Caco-2 (cell line): ENCODE measurements around the gene G6PD. TPM values are rescaled to one million over a fixed set of nuclear protein-coding genes. Genes with fewer than 3 reads are reported as not detected.
A peak's percentile ranks its signal among the peaks of the same experiment; 100 is the strongest.

ENCODE experiments used
- Bru-seq: library from RNA; stranded (reverse); fragments of 400-500 nt; gene quantifications from one replicate; lab custom pipeline; 2021; lab: Mats Ljungman, UMichigan
- BruChase-seq, 2 experiments: library from RNA; stranded (reverse); fragments of 400-500 nt; gene quantifications; one replicate each; lab custom pipeline; 2021; lab: Mats Ljungman, UMichigan
- BruUV-seq: library from RNA; stranded (reverse); fragments of 400-500 nt; replicated peaks from 2 replicates; lab custom pipeline; 2021; lab: Mats Ljungman, UMichigan
- CTCF ChIA-PET: fragments of 300-600 bp; sonication (Branson Sonifier 250); formaldehyde crosslinking; loops from one replicate; lab custom pipeline; 2022; ENCODE audit warnings: antibody characterized with exemption; lab: Charles Lee
- POLR2A ChIA-PET: fragments of 300-600 bp; sonication (Branson Sonifier 250); formaldehyde crosslinking; loops from one replicate; lab custom pipeline; 2022; ENCODE audit warnings: antibody characterized with exemption; lab: Charles Lee
- DNase-seq, 2 experiments: peaks; one replicate each; pipeline versions ENCODE4 v3.0.0 to v3.0.0-alpha.2; 2020 to 2022
- H3K27me3 ChIP-seq: replicated peaks from 2 replicates; pipeline ENCODE4 v1.6.0; 2011; ENCODE audit warnings: low read length; ENCODE audit not compliant: control insufficient read depth, insufficient read depth
- H3K36me3 ChIP-seq: 2 replicates; pipeline ENCODE4 v1.5.1; 2011; ENCODE audit warnings: low read length; ENCODE audit not compliant: control insufficient read depth, insufficient read depth
- H3K4me1 ChIP-seq: fragments of 250-450 bp; sonication (Bioruptor Pico); 2 replicates; pipeline ENCODE4 v1.5.1; 2020; ENCODE audit warnings: mild to moderate bottlenecking
- H3K4me3 ChIP-seq: 2 replicates; pipeline ENCODE4 v1.5.1; 2011; ENCODE audit warnings: low read depth, mild to moderate bottlenecking, control low read depth, low read length
- H3K9me3 ChIP-seq: fragments of 250-450 bp; sonication (Bioruptor Pico); 2 replicates; pipeline ENCODE4 v1.5.1; 2020; ENCODE audit warnings: mild to moderate bottlenecking, moderate library complexity
- H3K27ac Mint-ChIP-seq: one replicate; pipeline ENCODE4 v1.8.0; 2022; ENCODE audit warnings: mixed read lengths; ENCODE audit not compliant: unreplicated experiment
- H3K27me3 Mint-ChIP-seq: one replicate; pipeline ENCODE4 v1.8.0; 2022; ENCODE audit warnings: mixed read lengths; ENCODE audit not compliant: insufficient read depth, unreplicated experiment
- H3K36me3 Mint-ChIP-seq: one replicate; pipeline ENCODE4 v1.8.0; 2022; ENCODE audit warnings: mild to moderate bottlenecking, mixed read lengths; ENCODE audit not compliant: insufficient read depth, unreplicated experiment
- H3K4me1 Mint-ChIP-seq: one replicate; pipeline ENCODE4 v1.8.0; 2022; ENCODE audit warnings: low read depth, mixed read lengths; ENCODE audit not compliant: unreplicated experiment
- H3K4me3 Mint-ChIP-seq: one replicate; pipeline ENCODE4 v1.8.0; 2022; ENCODE audit warnings: mild to moderate bottlenecking, moderate library complexity, mixed read lengths; ENCODE audit not compliant: unreplicated experiment
- H3K9me3 Mint-ChIP-seq: one replicate; pipeline ENCODE4 v1.8.0; 2022; ENCODE audit warnings: mixed read lengths; ENCODE audit not compliant: unreplicated experiment
- CTCF ChIP-seq, 2 experiments: fragments of 200-600 bp in 1 of 2; IDR thresholded peaks; 1 replicate in 1 of 2; 2 replicates in 1 of 2; pipeline versions ENCODE4 v1.5.1 to v1.8.0; 2011 to 2022; ENCODE audit warnings: antibody characterized with exemption in 1 of 2, control low read depth in 1 of 2, inconsistent platforms in 1 of 2, low read depth in 1 of 2, low read length in 1 of 2, mild to moderate bottlenecking in 1 of 2, moderate library complexity in 1 of 2; ENCODE audit not compliant: insufficient read depth in 1 of 2, severe bottlenecking in 1 of 2, unreplicated experiment in 1 of 2
- intact Hi-C: fragments of 100-400 bp; cut with micrococcal nuclease; formaldehyde crosslinking; loops from one replicate; pipeline ENCODE4 v1.10.0; 2022; ENCODE audit not compliant: unreplicated experiment
- long read RNA-seq: library from polyadenylated mRNA; stranded (forward); transcript quantifications from one replicate; pipeline ENCODE4 v2.0.0, GENCODE V29; 2022
- total RNA-seq: library from RNA; stranded (reverse); gene quantifications from 2 replicates; pipeline ENCODE4 v1.2.3, GENCODE V29; 2022

The G6PD gene
- total RNA-seq (83.6 and 103 TPM in 2 replicates), Bru-seq, nascent RNA (percentile 55 among the genes with signal in this experiment), BruChase-seq, experiment 1, labeled RNA remaining after a 2-hour chase (percentile 55 among the genes with signal in this experiment), BruChase-seq, experiment 2, labeled RNA remaining after a 6-hour chase (percentile 68 among the genes with signal in this experiment)
- long read RNA-seq, transcript G6PD-211 (13 exons, 2,632 nt), result major isoform, 7 of 10 reads
- long read RNA-seq, partial matches to known transcripts, result 1 of 10 reads
- long read RNA-seq, other reads (novel, unspliced or antisense), result 2 of 10 reads

- ChIA-PET POLR2A (interaction anchor here (1.2 kb wide), 1 partner anchor 56 kb away, joined by 6 read pairs; the partner anchor contains the start of gene SLC10A3), CTCF (interaction anchor here (0.5 kb wide), 1 partner anchor 177 kb away, joined by 3 read pairs; no protein-coding TSS in a partner anchor)
- Histone ChIP-seq H3K4me3 (peak within 1 kb of the TSS; percentile 76), H3K9me3 (no peaks in the 10 kb centered on the region), H3K27me3 (no peaks in the 10 kb centered on the region), H3K36me3 (no peaks in the 10 kb centered on the region), H3K4me1 (peaks cover 8% of the 10 kb centered on the region)
- no peak for TF ChIP-seq CTCF (IDR thresholded peaks at IDR 0.05; ENCODE audit: insufficient read depth in 1 of 2, low read depth in 1 of 2, low read length in 1 of 2, severe bottlenecking in 1 of 2, unreplicated experiment in 1 of 2)
- Mint-ChIP-seq H3K27me3 (no peaks in the 10 kb centered on the region), H3K4me3 (peak within 1 kb of the TSS; percentile 99), H3K36me3 (peaks cover 28% of the 10 kb centered on the region), H3K9me3 (no peaks in the 10 kb centered on the region), H3K27ac (peak within 1 kb of the TSS; percentile 95), H3K4me1 (peaks cover 10% of the 10 kb centered on the region)
- intact Hi-C loops, result loop anchor here (1.0 kb wide), 1 partner anchor 30 kb away; the partner anchor contains the start of gene FAM3A
- DNase-seq, result peak; percentile 71 to 86
- BruUV-seq, result TSS peak; percentile 49
Measured at GRCh38 chrX:154546354-154547244, at the start of gene G6PD. G6PD (minus strand) TSS chrX:154546846; CDS start chrX:154546155, 691 bp downstream.

- no peak overlapping the region for H3K27ac Mint-ChIP-seq
- no peak for TF ChIP-seq CTCF (IDR thresholded peaks at IDR 0.05; ENCODE audit: insufficient read depth in 1 of 2, low read depth in 1 of 2, low read length in 1 of 2, severe bottlenecking in 1 of 2, unreplicated experiment in 1 of 2)
- H3K4me1 ChIP-seq, result no peaks in the 10 kb centered on the region
- H3K36me3 ChIP-seq, result no peaks in the 10 kb centered on the region
- no peak overlapping the region for H3K4me3 Mint-ChIP-seq
- H3K4me3 ChIP-seq, result no peak overlapping the region
- no peaks in the 10 kb centered on the region for H3K36me3 Mint-ChIP-seq
- peaks cover 10% of the 10 kb centered on the region for H3K9me3 Mint-ChIP-seq
- H3K27me3 ChIP-seq, result no peaks in the 10 kb centered on the region
- intact Hi-C loops, result no loop called here
- DNase-seq, result no peak
- peaks cover 3% of the 10 kb centered on the region for H3K27me3 Mint-ChIP-seq
- ChIA-PET CTCF (no interaction called here), POLR2A (no interaction called here)
- H3K9me3 ChIP-seq, result no peaks in the 10 kb centered on the region
- H3K4me1 Mint-ChIP-seq, result no peaks in the 10 kb centered on the region
- BruUV-seq, result no TSS peak
Measured at GRCh38 chrX:154595559-154596249, 49.1 kb upstream of the G6PD start.

GRCh38 chrX:154594491-154594890, 47.8 kb upstream of the G6PD start:
- no TSS peak for BruUV-seq
- Histone ChIP-seq H3K9me3 (no peaks in the 10 kb centered on the region), H3K4me3 (no peak overlapping the region), H3K4me1 (no peaks in the 10 kb centered on the region), H3K27me3 (no peaks in the 10 kb centered on the region), H3K36me3 (no peaks in the 10 kb centered on the region)
- no peak for TF ChIP-seq CTCF (IDR thresholded peaks at IDR 0.05; ENCODE audit: insufficient read depth in 1 of 2, low read depth in 1 of 2, low read length in 1 of 2, severe bottlenecking in 1 of 2, unreplicated experiment in 1 of 2)
- no peak overlapping the region for H3K4me3 Mint-ChIP-seq
- H3K27me3 Mint-ChIP-seq, result peaks cover 3% of the 10 kb centered on the region
- ChIA-PET CTCF (no interaction called here), POLR2A (no interaction called here)
- H3K27ac Mint-ChIP-seq, result no peak overlapping the region
- no peaks in the 10 kb centered on the region for H3K4me1 Mint-ChIP-seq
- H3K36me3 Mint-ChIP-seq, result no peaks in the 10 kb centered on the region
- intact Hi-C loops, result no loop called here
- H3K9me3 Mint-ChIP-seq, result peaks cover 10% of the 10 kb centered on the region
- no peak for DNase-seq
